Kidney (tissue), 14 donors: Measurements from ENCODE around the gene SGCA. TPM values are rescaled to one million over a fixed set of nuclear protein-coding genes. Genes with fewer than 3 reads are reported as not detected.
A peak's percentile ranks its signal among the peaks of the same experiment; 100 is the strongest.

ENCODE experiments used
- DNase-seq, 5 donors: peaks; one replicate each; pipeline ENCODE4 v3.0.0-alpha.2; 2013 to 2020
- FAIRE-seq: peaks from 2 replicates; lab custom pipeline; 2012; peaks lifted over from hg19 to GRCh38; lab: Jason Lieb, UNC
- H3K27ac ChIP-seq, 2 donors: one replicate each; pipeline ENCODE4 v1.7.0; 2013; ENCODE audit warnings: low read depth in 2 of 2, low read length in 2 of 2, inconsistent platforms in 1 of 2
- H3K27me3 ChIP-seq: one replicate; pipeline ENCODE4 v1.7.1; 2013; ENCODE audit warnings: low read length, inconsistent platforms; ENCODE audit not compliant: control insufficient read depth, insufficient read depth
- H3K36me3 ChIP-seq, 3 donors: one replicate each; pipeline versions ENCODE4 v1.7.0 to v1.7.1; 2013; ENCODE audit warnings: low read length in 3 of 3, control low read depth in 1 of 3, inconsistent platforms in 1 of 3; ENCODE audit not compliant: insufficient read depth in 3 of 3, control insufficient read depth in 2 of 3
- H3K4me1 ChIP-seq, 3 donors: one replicate each; pipeline versions ENCODE4 v1.7.0 to v1.7.1; 2013; ENCODE audit warnings: low read length in 3 of 3, inconsistent platforms in 1 of 3, low read depth in 1 of 3; ENCODE audit not compliant: control insufficient read depth in 2 of 3, insufficient read depth in 2 of 3
- H3K4me3 ChIP-seq, 3 donors: one replicate each; pipeline versions ENCODE4 v1.7.0 to v1.8.1; 2013; ENCODE audit warnings: low read length in 3 of 3, control low read depth in 1 of 3, inconsistent platforms in 1 of 3
- H3K9ac ChIP-seq, 3 donors: one replicate each; pipeline versions ENCODE4 v1.7.0 to v1.7.1; 2013; ENCODE audit warnings: low read length in 3 of 3, control low read depth in 1 of 3, inconsistent platforms in 1 of 3
- H3K9me3 ChIP-seq, 3 donors: one replicate each; pipeline versions ENCODE4 v1.7.0 to v1.7.1; 2013; ENCODE audit warnings: low read length in 3 of 3, control low read depth in 1 of 3, inconsistent platforms in 1 of 3; ENCODE audit not compliant: control insufficient read depth in 2 of 3, insufficient read depth in 1 of 3
- CTCF ChIP-seq: IDR thresholded peaks from 3 replicates; pipeline ENCODE4 v1.5.1; 2012; ENCODE audit warnings: mild to moderate bottlenecking, moderate library complexity, borderline replicate concordance; ENCODE audit not compliant: insufficient read depth; ENCODE audit errors: extremely low read depth
- intact Hi-C: fragments of 100-400 bp; cut with DNase I; formaldehyde crosslinking; loops from one replicate; pipeline ENCODE4 v1.11.1; 2022
- polyA plus RNA-seq: library from polyadenylated mRNA; stranded (reverse); fragments of 350-450 nt; fragmentation: Illumina TruSeq; extraction: RNeasy Lipid Tissue Mini Kit (QIAGEN cat#74804); gene quantifications from one replicate; pipeline ENCODE4 v1.2.3, GENCODE V29; 2014; ENCODE audit warnings: low read depth, low replicate concordance; ENCODE audit not compliant: insufficient read depth
- total RNA-seq: library from RNA; stranded (reverse); fragmentation: NEBNext Ultra II Directional; extraction: Animal tissue kit (Norgen Biotek cat#: 25700); gene quantifications from one replicate; pipeline ENCODE4 v1.2.1, GENCODE V29; 2021
- donor health status: control.
- donor health status: control.
- donor health status: control.
- donor health status: control.
- donor health status: control.
- donor health status: DM: yes; HTN: yes; CAD: no.
- donor health status: Normal renal cell carcinoma (clear cell type).

The SGCA gene
- total and polyA plus RNA-seq, 2 donors from 2014 or later = 4.2 to 5.5 TPM

- DNase-seq (peak in 3 of 5 donors; percentile 46 to 62 (median 55)), FAIRE-seq (no peak)
- no peaks in the 10 kb centered on the region for H3K36me3 ChIP-seq
- H3K9ac ChIP-seq = peak overlapping the region in 2 of 3 donors; percentile 3 to 17
- no peak for TF ChIP-seq CTCF
- no peaks in the 10 kb centered on the region for H3K9me3 ChIP-seq
- H3K27me3 ChIP-seq = no peaks in the 10 kb centered on the region
- H3K27ac ChIP-seq = peak overlapping the region; percentile 36 to 68
- intact Hi-C loops = no loop called here
- no peak overlapping the region for H3K4me3 ChIP-seq
- peaks cover 0 to 21% (median 3%) of the 10 kb centered on the region in 3 donors for H3K4me1 ChIP-seq
Observed at GRCh38 chr17:50123649-50124349, 42.0 kb upstream of the SGCA start.

GRCh38 chr17:50125420-50125997 lies 40.3 kb upstream of the SGCA start:
- no peak for FAIRE-seq
- Histone ChIP-seq H3K36me3 (no peaks in the 10 kb centered on the region), H3K4me3 (no peak overlapping the region), H3K27ac (no peak overlapping the region), H3K9me3 (no peaks in the 10 kb centered on the region), H3K9ac (no peak overlapping the region), H3K4me1 (peaks cover 0 to 23% (median 3%) of the 10 kb centered on the region in 3 donors), H3K27me3 (no peaks in the 10 kb centered on the region)
- DNase-seq = no peak
- intact Hi-C loops = no loop called here
- no peak for TF ChIP-seq CTCF

GRCh38 chr17:50127697-50128361 lies 38.0 kb upstream of the SGCA start:
- no peak for DNase-seq
- no peak for FAIRE-seq
- Histone ChIP-seq H3K36me3 (no peaks in the 10 kb centered on the region), H3K4me1 (peaks cover 3 to 23% (median 6%) of the 10 kb centered on the region in 3 donors), H3K9me3 (no peaks in the 10 kb centered on the region), H3K4me3 (no peak overlapping the region), H3K27ac (no peak overlapping the region), H3K27me3 (no peaks in the 10 kb centered on the region), H3K9ac (no peak overlapping the region)
- intact Hi-C loops = no loop called here
- no peak for TF ChIP-seq CTCF
